ENCODE data around the gene ZNF354C.

DNA sequence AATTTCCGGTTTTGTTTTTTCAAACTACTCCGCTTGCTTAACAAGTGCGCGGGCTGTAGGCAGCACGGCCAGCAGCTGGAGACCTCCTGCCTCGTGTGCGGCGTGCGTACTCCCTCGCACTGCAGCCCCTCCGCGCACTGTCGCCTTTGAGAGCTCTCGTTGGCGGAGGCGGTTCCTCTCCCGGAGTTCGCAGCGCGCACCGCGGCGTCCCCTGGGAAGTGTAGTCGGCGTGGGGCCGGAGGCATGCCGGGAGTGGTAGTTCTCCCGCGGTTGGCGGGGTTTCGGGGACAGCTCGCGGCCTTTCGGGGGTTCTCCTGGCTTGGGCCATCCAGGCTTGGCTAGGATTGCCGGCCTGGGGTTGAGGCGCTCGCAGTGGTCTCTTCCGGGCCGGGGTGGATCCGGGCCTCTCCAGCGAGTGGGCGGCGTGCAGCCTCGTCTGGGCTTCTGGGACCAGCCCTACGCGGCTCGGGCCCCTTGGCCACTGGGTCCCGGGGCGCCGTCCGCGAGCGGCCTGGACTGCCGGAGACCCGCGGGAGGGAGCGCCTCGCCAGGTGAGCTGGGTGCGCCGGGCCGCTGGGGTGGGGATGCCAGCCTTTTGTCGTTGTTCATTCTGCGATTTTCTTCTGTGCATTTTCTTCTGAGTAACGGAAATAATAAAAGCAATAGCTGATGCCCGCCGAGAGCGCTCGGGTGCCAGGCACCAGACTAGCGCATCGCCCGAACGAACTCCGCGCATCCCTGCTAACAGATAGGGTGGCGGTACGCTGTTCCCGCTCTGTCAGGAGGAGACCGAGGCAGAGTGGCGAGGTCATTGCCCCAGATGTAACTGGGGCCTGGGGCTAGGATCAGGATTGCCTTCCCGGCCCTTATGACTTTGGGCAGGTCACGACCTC is at the start of gene ZNF354C:
- TF ChIP-seq, protein P1, sequence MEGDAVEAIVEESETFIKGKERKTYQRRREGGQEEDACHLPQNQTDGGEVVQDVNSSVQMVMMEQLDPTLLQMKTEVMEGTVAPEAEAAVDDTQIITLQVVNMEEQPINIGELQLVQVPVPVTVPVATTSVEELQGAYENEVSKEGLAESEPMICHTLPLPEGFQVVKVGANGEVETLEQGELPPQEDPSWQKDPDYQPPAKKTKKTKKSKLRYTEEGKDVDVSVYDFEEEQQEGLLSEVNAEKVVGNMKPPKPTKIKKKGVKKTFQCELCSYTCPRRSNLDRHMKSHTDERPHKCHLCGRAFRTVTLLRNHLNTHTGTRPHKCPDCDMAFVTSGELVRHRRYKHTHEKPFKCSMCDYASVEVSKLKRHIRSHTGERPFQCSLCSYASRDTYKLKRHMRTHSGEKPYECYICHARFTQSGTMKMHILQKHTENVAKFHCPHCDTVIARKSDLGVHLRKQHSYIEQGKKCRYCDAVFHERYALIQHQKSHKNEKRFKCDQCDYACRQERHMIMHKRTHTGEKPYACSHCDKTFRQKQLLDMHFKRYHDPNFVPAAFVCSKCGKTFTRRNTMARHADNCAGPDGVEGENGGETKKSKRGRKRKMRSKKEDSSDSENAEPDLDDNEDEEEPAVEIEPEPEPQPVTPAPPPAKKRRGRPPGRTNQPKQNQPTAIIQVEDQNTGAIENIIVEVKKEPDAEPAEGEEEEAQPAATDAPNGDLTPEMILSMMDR (IDR thresholded peaks at IDR 0.05) = no peak
- TF ChIP-seq POLR2AphosphoS5 (IDR thresholded peaks at IDR 0.05) (peak; percentile 22 to 85), POLR2A (IDR thresholded peaks at IDR 0.05) (peak in 1 of 4 donors; percentile 68)
